SKM-1 (cell line): ENCODE results near the gene SDS.

ENCODE experiments used
- DNase-seq: peaks from one replicate; lab custom pipeline; 2025; ENCODE audit not compliant: unreplicated experiment; lab: John Stamatoyannopoulos, UW

The SDS gene

GRCh38 chr12:113403435-113404415, at the start of gene SDS:
SDS (minus strand) TSS chr12:113403887; CDS start chr12:113399708, 4,179 bp downstream.
- peak; percentile 23 for DNase-seq

- no peak for DNase-seq
Observed at GRCh38 chr12:113453330-113453729, 49.6 kb upstream of the SDS start.

- no peak for DNase-seq
Observed at GRCh38 chr12:113452458-113452857, 48.8 kb upstream of the SDS start.

- DNase-seq, result no peak
Observed at GRCh38 chr12:113449839-113450238, 46.2 kb upstream of the SDS start.

- no peak for DNase-seq
Observed at GRCh38 chr12:113449299-113449698, 45.6 kb upstream of the SDS start.

- no peak for DNase-seq
Observed at GRCh38 chr12:113448873-113449272, 45.2 kb upstream of the SDS start.

- no peak for DNase-seq
Observed at GRCh38 chr12:113445544-113446171, 42.0 kb upstream of the SDS start.

GRCh38 chr12:113443030-113443539, 39.4 kb upstream of the SDS start:
- DNase-seq, result no peak

- DNase-seq, result no peak
Observed at GRCh38 chr12:113440947-113441782, 37.5 kb upstream of the SDS start.

- no peak for DNase-seq
Observed at GRCh38 chr12:113440336-113440735, 36.6 kb upstream of the SDS start.

- DNase-seq, result no peak
Observed at GRCh38 chr12:113439606-113440030, 35.9 kb upstream of the SDS start.

- DNase-seq, result no peak
Observed at GRCh38 chr12:113439301-113439597, 35.6 kb upstream of the SDS start.

- DNase-seq, result no peak
Observed at GRCh38 chr12:113438523-113439300, 35.0 kb upstream of the SDS start.

- no peak for DNase-seq
Observed at GRCh38 chr12:113437729-113438100, 34.0 kb upstream of the SDS start.

- no peak for DNase-seq
Observed at GRCh38 chr12:113436993-113437728, 33.5 kb upstream of the SDS start.

GRCh38 chr12:113436586-113436985, 32.9 kb upstream of the SDS start:
- DNase-seq, result no peak

GRCh38 chr12:113435367-113435766, 31.7 kb upstream of the SDS start:
- DNase-seq, result no peak

GRCh38 chr12:113432986-113433385, 29.3 kb upstream of the SDS start:
- DNase-seq, result no peak

GRCh38 chr12:113428482-113428881, 24.8 kb upstream of the SDS start:
- DNase-seq, result no peak

GRCh38 chr12:113427882-113428281, 24.2 kb upstream of the SDS start:
- no peak for DNase-seq
